NCI-H82 treated with DMSO at 0.1 percent for 48 hours (cell line): Measurements from ENCODE around the gene FAM222A.

Experiments
- DNase-seq: peaks from one replicate; lab custom pipeline; 2025; ENCODE audit not compliant: unreplicated experiment; lab: John Stamatoyannopoulos, UW

Gene FAM222A

GRCh38 chr12:109793826-109794501, 80.3 kb downstream of the FAM222A start:
- DNase-seq = no peak

DNA sequence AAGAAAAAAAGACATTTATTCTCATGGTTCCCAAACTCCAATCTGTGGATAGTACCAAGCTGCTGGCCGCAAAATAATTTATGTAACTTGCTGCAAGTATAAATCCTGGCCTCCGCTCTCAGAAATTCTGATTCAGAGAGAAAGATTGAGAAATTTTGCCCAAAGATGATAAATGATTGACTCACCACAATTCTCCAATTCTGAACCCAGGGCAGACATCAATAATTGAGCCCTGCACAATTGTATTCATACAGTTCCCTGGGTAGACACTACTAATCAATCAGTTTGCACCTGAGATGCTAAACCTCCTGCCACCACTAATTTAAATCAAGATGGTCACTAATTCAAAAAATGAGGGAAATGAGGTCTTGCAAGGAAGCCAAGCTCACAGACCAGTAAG, 81.4 kb downstream of the FAM222A start:
- no peak for DNase-seq

GRCh38 chr12:109796057-109796456, 82.4 kb downstream of the FAM222A start:
- DNase-seq = no peak

- DNase-seq = no peak
Observed at GRCh38 chr12:109797905-109798669, 84.5 kb downstream of the FAM222A start.

DNA sequence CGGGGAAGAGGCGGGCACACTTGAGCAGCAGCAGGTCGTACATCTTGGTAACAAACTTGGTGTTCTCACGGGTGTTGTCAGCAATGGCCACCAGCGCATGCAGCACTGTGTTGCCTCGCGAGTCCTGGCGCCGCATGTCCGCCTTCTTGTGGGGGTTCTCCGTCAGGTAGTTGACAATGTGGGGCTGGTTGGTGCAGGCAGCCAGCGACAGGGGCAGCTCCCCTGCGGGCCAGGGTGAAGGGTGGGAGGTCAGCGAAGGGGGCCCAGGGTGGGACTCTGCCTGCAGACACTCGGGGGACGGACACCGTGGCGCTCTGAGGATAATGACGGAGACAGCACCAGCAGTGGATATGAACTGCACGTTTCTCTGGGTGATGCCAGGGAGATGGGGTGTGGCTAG, 85.1 kb downstream of the FAM222A start:
- no peak for DNase-seq

GRCh38 chr12:109800536-109800935, 86.9 kb downstream of the FAM222A start:
- DNase-seq = no peak

- DNase-seq = no peak
Observed at GRCh38 chr12:109802828-109803227, 89.2 kb downstream of the FAM222A start.

DNA sequence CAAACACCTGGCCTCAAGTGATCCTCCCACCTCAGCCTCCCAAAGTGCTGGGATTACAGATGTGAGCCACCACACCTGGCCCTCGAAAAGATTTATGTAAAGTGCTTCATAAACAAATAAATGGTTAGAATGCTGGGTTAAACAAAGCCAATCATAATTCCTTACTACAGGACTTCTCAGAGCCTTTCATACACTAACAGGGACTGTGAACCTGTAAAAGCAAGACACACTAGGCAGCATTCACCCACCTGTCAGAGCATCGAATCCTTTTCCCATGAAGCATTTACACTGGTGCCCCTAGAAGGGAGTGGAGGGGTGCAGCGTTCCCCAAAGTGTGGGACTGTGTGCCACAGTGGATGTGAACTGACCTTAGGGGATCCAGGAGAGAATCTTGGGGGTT, 90.1 kb downstream of the FAM222A start:
- DNase-seq = no peak

DNA sequence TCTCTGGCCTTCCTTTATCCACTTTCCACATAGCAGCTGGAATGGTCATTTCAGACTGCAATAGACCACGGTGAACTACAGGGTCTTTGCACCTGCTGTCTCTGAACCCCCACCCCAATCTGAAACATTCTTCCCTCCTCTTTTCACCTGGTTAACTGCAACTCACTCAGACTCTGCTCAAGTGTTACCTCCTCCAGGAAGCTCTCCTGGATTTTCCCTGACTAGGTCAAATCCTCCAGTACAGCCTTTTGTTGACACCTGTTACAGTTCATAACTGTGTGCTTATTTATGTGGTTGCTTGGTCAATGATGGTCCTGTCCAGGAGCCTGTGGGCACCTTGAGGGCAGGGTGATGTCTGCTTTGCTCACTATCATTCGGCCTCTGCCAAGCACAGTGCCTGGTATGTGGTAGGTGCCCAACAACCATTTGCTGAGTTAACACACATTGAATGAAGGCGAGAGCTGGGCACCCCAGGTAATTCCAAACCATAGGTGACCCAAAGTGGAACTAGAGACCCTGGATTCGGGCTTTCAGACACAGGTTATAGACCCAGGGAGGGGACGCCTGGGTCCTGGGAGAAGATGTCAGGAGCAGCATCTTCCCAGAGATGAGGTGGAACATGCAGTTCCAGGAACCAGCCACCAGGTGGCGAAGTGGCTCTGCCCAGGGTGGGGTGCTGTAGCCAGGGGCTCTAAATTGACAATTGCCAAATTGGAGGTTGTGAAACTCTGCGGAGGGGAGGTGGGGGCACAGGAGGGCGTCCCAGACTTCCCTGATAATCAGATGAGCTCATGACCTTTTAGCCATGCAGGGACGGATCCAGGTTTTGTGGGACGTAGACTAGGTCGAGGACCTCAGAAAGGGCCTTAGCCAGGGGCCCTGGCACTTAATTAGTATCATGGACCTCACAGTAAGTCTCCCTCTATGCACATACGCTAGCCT, 91.5 kb downstream of the FAM222A start:
- peak; percentile 35 for DNase-seq

- no peak for DNase-seq
Observed at GRCh38 chr12:109807954-109808643, 94.5 kb downstream of the FAM222A start.

DNA sequence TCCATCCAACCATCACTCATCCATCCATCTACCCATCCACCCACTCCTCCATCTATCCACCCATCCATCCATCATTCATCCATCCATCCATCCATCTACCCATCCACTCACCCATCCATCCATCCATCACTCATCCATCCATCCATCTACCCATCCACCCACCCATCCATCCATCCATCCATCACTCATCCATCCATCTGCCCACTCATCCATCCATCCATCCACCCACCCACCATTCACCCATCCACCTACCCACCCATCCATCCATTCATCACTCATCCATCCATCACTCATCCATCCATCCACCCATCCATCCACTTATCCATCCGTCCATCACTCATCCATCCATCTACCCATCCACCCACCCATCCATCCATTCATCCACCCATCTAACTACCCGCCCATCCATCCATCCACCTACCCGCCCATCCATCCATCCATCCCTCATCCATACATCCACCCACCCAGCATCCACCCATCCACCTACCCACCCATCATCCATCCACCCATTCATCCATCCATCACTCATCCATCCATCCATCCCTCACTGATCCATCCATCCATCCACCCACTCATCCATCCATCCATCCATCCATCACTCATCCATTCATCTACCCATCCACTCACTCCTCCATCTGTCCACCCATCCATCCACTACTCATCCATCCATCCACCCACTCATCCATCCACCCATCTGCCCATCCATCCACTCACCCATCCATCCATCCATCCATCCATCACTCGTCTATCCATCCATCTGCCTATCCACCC, 95.4 kb downstream of the FAM222A start:
- no peak for DNase-seq

GRCh38 chr12:109810954-109811623, 97.5 kb downstream of the FAM222A start:
- no peak for DNase-seq

- no peak for DNase-seq
Observed at GRCh38 chr12:109811624-109811995, 98.0 kb downstream of the FAM222A start.

DNA sequence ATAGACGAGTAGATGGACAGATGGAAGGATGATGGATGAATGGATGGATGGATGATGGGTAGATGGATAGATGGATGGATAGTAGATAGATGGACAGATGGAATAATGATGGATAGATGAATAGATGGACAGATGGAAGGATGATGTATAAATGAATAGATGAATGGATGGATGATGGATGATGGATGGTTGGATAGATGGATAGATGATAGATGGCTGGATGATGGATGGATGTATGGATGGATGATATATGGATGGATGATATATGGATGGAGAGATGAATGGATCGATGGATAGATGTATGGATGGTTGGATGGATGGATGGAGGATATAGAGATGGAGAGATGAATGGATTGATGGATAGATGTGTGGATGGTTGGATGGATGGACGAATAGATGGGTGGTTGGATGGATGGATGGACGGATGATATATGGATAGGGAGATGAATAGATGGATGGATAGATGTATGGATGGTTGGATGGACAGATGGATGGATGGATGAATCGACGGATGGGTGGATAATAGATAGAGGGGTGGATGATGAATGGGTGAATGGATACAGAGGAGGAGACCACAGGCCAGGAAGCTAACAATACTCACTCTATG, 100.3 kb downstream of the FAM222A start:
- DNase-seq = no peak

DNA sequence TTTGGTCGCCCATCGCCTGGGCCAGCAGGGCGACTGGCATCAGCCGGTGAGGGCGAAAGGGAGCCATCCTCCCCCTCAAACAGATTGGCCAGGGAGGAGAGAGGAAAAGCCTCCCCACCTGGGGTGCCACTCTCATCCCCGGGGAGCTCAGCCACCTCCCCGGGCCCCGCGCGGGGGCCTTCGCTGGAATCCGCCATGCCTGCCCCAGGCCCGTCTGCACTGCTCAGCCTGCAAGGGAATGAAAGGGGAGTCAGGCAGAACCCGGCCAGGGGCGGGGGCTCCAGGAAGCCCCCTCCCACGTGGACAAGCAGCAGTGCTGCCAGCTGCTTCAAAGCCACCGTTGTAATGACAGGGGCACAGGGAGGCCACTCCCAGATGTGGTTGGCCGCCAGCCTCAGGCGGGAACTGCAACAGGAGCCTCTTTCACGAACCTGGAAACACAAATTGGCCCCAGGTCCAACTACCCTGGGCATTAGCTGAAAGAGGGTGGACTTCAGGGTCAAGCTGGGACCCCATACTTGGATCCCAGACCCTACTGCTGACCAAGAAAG, 101.0 kb downstream of the FAM222A start:
- no peak for DNase-seq

DNA sequence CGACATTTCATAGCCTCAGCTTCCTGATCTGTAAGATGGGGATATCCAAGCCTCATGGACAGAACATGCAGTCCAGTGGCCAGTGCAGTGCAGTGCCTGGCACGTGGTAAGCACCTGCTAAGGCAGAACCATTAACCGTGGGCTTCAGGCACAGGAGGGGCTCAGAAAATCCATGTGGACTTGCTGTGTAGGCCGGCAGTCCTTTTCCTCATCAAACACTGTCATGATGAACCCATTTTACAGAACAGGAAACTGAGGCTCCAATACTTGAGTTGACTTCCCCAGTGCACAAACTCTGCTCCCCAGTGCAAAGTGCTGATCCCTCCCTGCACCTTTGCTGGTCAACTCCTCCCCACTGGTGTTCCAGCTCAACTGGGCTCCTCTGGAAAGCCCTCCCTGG, 101.6 kb downstream of the FAM222A start:
- DNase-seq = no peak

DNA sequence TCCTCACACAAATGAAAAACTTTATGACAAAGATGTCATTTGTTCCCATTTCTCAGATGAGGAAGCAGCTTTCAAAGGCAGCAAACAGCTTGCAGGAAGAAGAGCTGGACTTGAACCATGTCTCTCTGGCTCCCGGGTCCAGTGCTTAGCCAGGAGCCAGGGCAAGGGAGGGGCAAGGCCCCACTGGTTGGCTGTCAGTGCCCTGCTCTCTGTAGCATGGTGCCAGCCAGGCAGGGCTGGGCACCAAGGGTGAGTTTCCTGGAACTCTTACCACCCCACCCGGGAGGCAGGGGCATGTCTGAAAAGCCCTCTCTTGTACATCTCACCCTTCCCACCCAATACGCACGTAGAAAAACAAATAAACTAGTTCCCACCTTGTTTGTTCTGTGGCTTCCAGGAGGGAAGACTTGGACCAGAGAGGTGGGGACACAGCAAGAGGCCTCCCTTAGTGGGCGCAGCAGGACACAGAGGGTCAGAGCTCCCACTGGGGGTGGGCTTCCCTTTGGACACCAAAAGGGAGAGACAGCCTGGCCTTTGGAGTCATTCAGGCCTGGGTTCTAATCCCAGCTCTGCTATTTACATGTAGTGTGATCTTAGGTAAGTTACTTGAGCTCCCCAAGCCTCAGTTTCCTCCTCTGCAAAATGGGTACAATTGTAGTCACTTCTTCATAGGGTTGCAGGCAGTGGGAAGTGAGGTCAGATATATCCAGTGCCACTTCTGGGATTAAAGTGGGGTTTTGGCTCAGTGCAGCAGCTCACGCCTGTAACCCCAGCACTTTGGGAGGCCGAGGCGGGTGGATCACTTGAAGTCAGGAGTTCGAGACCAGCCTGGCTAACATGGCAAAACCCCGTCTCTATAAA, 102.4 kb downstream of the FAM222A start:
- no peak for DNase-seq

DNA sequence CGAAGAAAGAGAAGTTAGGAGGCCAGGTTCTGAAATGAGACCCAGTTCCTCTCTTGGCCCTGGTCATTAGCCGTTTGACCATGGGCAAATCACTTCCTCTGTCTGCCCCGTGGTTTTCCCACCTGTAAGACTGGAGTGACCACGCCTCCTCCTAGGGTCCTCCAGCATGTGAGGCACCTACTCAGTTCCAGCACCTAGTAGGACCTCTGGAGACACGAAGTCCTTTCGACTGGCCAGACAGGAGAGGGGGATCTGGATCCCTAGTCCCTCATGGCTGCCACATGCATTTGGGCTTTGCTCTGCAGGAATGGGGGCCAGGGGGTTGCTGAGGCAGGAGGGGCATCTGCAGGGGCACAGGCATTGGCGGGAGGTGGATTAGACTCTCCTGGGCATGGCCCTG, 103.2 kb downstream of the FAM222A start:
- DNase-seq = no peak
